Common myeloid progenitor, CD34-positive (primary cell): ENCODE measurements around the gene IRS1.

Experiments used
- CTCF ChIA-PET: fragments of 350-600 bp; sonication (Branson Sonifier 250); formaldehyde crosslinking; loops from one replicate; lab custom pipeline; 2021; ENCODE audit warnings: antibody characterized with exemption; lab: Charles Lee
- POLR2A ChIA-PET: fragments of 350-600 bp; sonication (Branson Sonifier 250); formaldehyde crosslinking; loops from one replicate; lab custom pipeline; 2021; ENCODE audit warnings: antibody characterized with exemption; lab: Charles Lee
- DNase-seq, 3 donors: peaks; one replicate each; pipeline versions ENCODE4 v3.0.0 to v3.0.0-alpha.2; 2013
- H3K27ac ChIP-seq, 2 experiments: 1 replicate in 1 of 2; 2 replicates in 1 of 2; pipeline ENCODE4 v1.7.0; 2013; ENCODE audit warnings: inconsistent platforms in 2 of 2, low read length in 2 of 2, mild to moderate bottlenecking in 2 of 2, low read depth in 1 of 2, moderate library complexity in 1 of 2; ENCODE audit not compliant: severe bottlenecking in 2 of 2, insufficient read depth in 1 of 2, poor library complexity in 1 of 2
- H3K27me3 ChIP-seq, 5 experiments: replicated peaks in 2 of 5; 1 replicate in 3 of 5; 2 replicates in 2 of 5; pipeline versions ENCODE4 v1.6.1 to v1.7.0; 2013; ENCODE audit warnings: low read length in 4 of 5, mild to moderate bottlenecking in 2 of 5, moderate library complexity in 2 of 5, inconsistent platforms in 1 of 5; ENCODE audit not compliant: insufficient read depth in 5 of 5, control insufficient read depth in 4 of 5
- H3K36me3 ChIP-seq, 4 experiments: 1 replicate in 2 of 4; 2 replicates in 2 of 4; pipeline versions ENCODE4 v1.6.1 to v1.7.0; 2013; ENCODE audit warnings: low read length in 3 of 4, control low read depth in 1 of 4, mild to moderate bottlenecking in 1 of 4; ENCODE audit not compliant: control insufficient read depth in 4 of 4, insufficient read depth in 4 of 4
- H3K4me1 ChIP-seq, 4 experiments: 1 replicate in 3 of 4; 2 replicates in 1 of 4; pipeline versions ENCODE4 v1.6.1 to v1.7.1; 2013; ENCODE audit warnings: low read length in 3 of 4, mild to moderate bottlenecking in 3 of 4, control low read depth in 1 of 4, inconsistent platforms in 1 of 4, moderate library complexity in 1 of 4; ENCODE audit not compliant: control insufficient read depth in 4 of 4, insufficient read depth in 4 of 4; ENCODE audit errors: control extremely low read depth in 1 of 4
- H3K4me3 ChIP-seq, 7 experiments: 1 replicate in 4 of 7; 2 replicates in 3 of 7; pipeline versions ENCODE4 v1.5.1 to v1.7.0; 2013; ENCODE audit warnings: mild to moderate bottlenecking in 7 of 7, low read length in 6 of 7, moderate library complexity in 6 of 7, inconsistent platforms in 2 of 7, low read depth in 2 of 7, control low read depth in 1 of 7; ENCODE audit not compliant: insufficient read depth in 4 of 7, control insufficient read depth in 1 of 7; ENCODE audit errors: extremely low read depth in 1 of 7
- H3K9me3 ChIP-seq, 5 experiments: 1 replicate in 4 of 5; 2 replicates in 1 of 5; pipeline versions ENCODE4 v1.6.1 to v1.7.1; 2013; ENCODE audit warnings: low read length in 4 of 5, mild to moderate bottlenecking in 2 of 5, inconsistent platforms in 1 of 5, low read depth in 1 of 5, moderate library complexity in 1 of 5; ENCODE audit not compliant: control insufficient read depth in 4 of 5, insufficient read depth in 2 of 5; ENCODE audit errors: control extremely low read depth in 1 of 5
- WGBS: methylation state at CpG from one replicate; pipeline ENCODE4 v1.1.5; 2013; ENCODE audit not compliant: insufficient coverage; 5-methylcytosine and 5-hydroxymethylcytosine counted together

Gene IRS1

DNA sequence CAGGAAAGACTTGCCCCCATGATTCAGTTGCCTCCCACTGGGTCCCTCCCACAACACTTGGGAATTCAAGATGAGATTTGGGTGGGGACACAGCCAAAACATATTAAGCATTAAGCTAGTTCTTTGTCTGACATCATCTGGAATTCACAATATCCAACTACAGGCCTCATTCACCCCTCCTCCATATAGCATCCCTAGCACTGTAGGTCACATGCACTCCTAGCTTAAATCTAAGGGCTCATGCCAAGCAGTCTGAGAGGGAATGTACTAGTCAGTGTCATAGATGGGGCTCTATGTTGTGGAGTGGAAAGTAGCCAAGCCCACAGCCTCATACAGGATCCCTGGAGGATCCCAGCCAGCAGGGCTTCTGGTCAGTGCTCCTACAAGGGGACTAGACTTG is 92.1 kb downstream of the IRS1 start:
- POLR2A ChIA-PET, result no interaction called here
- Histone ChIP-seq H3K27me3 (peaks cover 2 to 36% (median 8%) of the 10 kb centered on the region in 5 experiments), H3K4me1 (no peaks in the 10 kb centered on the region), H3K9me3 (no peaks in the 10 kb centered on the region), H3K27ac (no peak overlapping the region), H3K36me3 (no peaks in the 10 kb centered on the region), H3K4me3 (no peak overlapping the region)
- CTCF ChIA-PET, result no interaction called here
- no peak for DNase-seq

- Histone ChIP-seq H3K36me3 (no peaks in the 10 kb centered on the region), H3K9me3 (no peaks in the 10 kb centered on the region), H3K27me3 (peaks cover 2 to 40% (median 8%) of the 10 kb centered on the region in 5 experiments), H3K4me3 (no peak overlapping the region), H3K27ac (no peak overlapping the region), H3K4me1 (no peaks in the 10 kb centered on the region)
- ChIA-PET POLR2A (no interaction called here), CTCF (no interaction called here)
- 100% methylated on average over 2 of the region's 3 CpGs for WGBS
- no peak for DNase-seq
Measured at GRCh38 chr2:226705965-226706364, 93.7 kb downstream of the IRS1 start.

- ChIA-PET CTCF (no interaction called here), POLR2A (no interaction called here)
- Histone ChIP-seq H3K9me3 (no peaks in the 10 kb centered on the region), H3K4me1 (no peaks in the 10 kb centered on the region), H3K36me3 (no peaks in the 10 kb centered on the region), H3K27me3 (peaks cover 2 to 42% (median 8%) of the 10 kb centered on the region in 5 experiments), H3K4me3 (no peak overlapping the region), H3K27ac (no peak overlapping the region)
- WGBS, result 100% methylated on average over 5 of the region's 8 CpGs
- no peak for DNase-seq
Measured at GRCh38 chr2:226705133-226705886, 94.3 kb downstream of the IRS1 start.

GRCh38 chr2:226703514-226703913 is 96.1 kb downstream of the IRS1 start:
- no peak overlapping the region for H3K27ac ChIP-seq
- POLR2A ChIA-PET, result no interaction called here

GRCh38 chr2:226702376-226702775 is 97.2 kb downstream of the IRS1 start:
- H3K27ac ChIP-seq, result no peak overlapping the region
- no peaks in the 10 kb centered on the region for H3K4me1 ChIP-seq
- no peak overlapping the region for H3K4me3 ChIP-seq
- 93% methylated on average over 2 of the region's 7 CpGs for WGBS
- CTCF ChIA-PET, result no interaction called here
- DNase-seq, result no peak
- POLR2A ChIA-PET, result no interaction called here
- H3K36me3 ChIP-seq, result no peaks in the 10 kb centered on the region
- H3K27me3 ChIP-seq, result peaks cover 2 to 27% (median 8%) of the 10 kb centered on the region in 5 experiments
- no peaks in the 10 kb centered on the region for H3K9me3 ChIP-seq

More at GRCh38 chr2:226703514-226703913, 96.1 kb downstream of the IRS1 start:
- CTCF ChIA-PET, result no interaction called here
- H3K27me3 ChIP-seq, result peaks cover 2 to 38% (median 8%) of the 10 kb centered on the region in 5 experiments
- no peak overlapping the region for H3K4me3 ChIP-seq
- no CpG with 5 or more reads among the region's 3 CpGs for WGBS
- H3K4me1 ChIP-seq, result no peaks in the 10 kb centered on the region
- DNase-seq, result no peak
- H3K9me3 ChIP-seq, result no peaks in the 10 kb centered on the region
- no peaks in the 10 kb centered on the region for H3K36me3 ChIP-seq

GRCh38 chr2:226701052-226701451 is 98.6 kb downstream of the IRS1 start:
- no peaks in the 10 kb centered on the region for H3K9me3 ChIP-seq
- H3K36me3 ChIP-seq, result no peaks in the 10 kb centered on the region
- WGBS, result no CpG with 5 or more reads among the region's 1 CpG
- H3K4me3 ChIP-seq, result no peak overlapping the region
- DNase-seq, result peak in 2 of 3 donors; percentile 14 to 15
- ChIA-PET POLR2A (no interaction called here), CTCF (no interaction called here)
- H3K27ac ChIP-seq, result no peak overlapping the region
- peaks cover 2 to 22% (median 6%) of the 10 kb centered on the region in 5 experiments for H3K27me3 ChIP-seq
- no peaks in the 10 kb centered on the region for H3K4me1 ChIP-seq

- no peak for DNase-seq
- CTCF ChIA-PET, result no interaction called here
- H3K4me1 ChIP-seq, result no peaks in the 10 kb centered on the region
- no peak overlapping the region for H3K4me3 ChIP-seq
- H3K9me3 ChIP-seq, result no peaks in the 10 kb centered on the region
- POLR2A ChIA-PET, result interaction anchor here (0.6 kb wide), 1 partner anchor 554 kb away, joined by 3 read pairs; no protein-coding TSS in a partner anchor
- no peak overlapping the region for H3K27ac ChIP-seq
- no peaks in the 10 kb centered on the region for H3K36me3 ChIP-seq
- H3K27me3 ChIP-seq, result peaks cover 2 to 22% (median 8%) of the 10 kb centered on the region in 5 experiments
- 90% methylated on average over 2 of the region's 2 CpGs for WGBS
Measured at GRCh38 chr2:226699321-226699720, 100.3 kb downstream of the IRS1 start.
